HepG2 (cell line): Measurements from ENCODE around the gene CDK2AP2. TPM values are rescaled to one million over a fixed set of nuclear protein-coding genes. Genes with fewer than 3 reads are reported as not detected.

Source experiments
- CREBL2 ChIP-seq: sonication (generic); formaldehyde crosslinking; IDR thresholded peaks from 2 replicates; pipeline ENCODE4 v1.8.1; 2023; ENCODE audit warnings: missing genetic modification reagents, mild to moderate bottlenecking, borderline replicate concordance
- DR1 ChIP-seq: sonication (generic); formaldehyde crosslinking; IDR thresholded peaks from 2 replicates; pipeline ENCODE4 v1.8.0; 2021; ENCODE audit warnings: mild to moderate bottlenecking, missing genetic modification reagents, inconsistent platforms
- DRAP1 ChIP-seq: IDR thresholded peaks from 2 replicates; pipeline ENCODE4 v1.6.1; 2016; ENCODE audit warnings: missing genetic modification reagents, missing compliant biosample characterization
- ELF3 ChIP-seq: IDR thresholded peaks from 2 replicates; pipeline ENCODE4 v1.6.1; 2016; ENCODE audit warnings: missing genetic modification reagents, missing compliant biosample characterization
- MYNN ChIP-seq: sonication (generic); formaldehyde crosslinking; IDR thresholded peaks from 2 replicates; pipeline ENCODE4 v1.4.0; 2020; ENCODE audit warnings: mild to moderate bottlenecking, low read depth, missing genetic modification reagents
- NFKBIZ ChIP-seq: IDR thresholded peaks from 2 replicates; pipeline ENCODE4 v1.6.1; 2018; ENCODE audit warnings: missing genetic modification reagents, missing compliant biosample characterization
- RNF2 ChIP-seq: fragments of 450-650 bp; conservative IDR thresholded peaks from 2 replicates; pipeline ENCODE4 v1.6.1; 2016; ENCODE audit warnings: low read depth
- THAP11 ChIP-seq: IDR thresholded peaks from 2 replicates; pipeline ENCODE4 v1.6.1; 2016; ENCODE audit warnings: missing biosample characterization, missing genetic modification reagents
- ZBTB10 ChIP-seq: sonication (generic); formaldehyde crosslinking; IDR thresholded peaks from 2 replicates; pipeline ENCODE4 v1.4.0; 2020; ENCODE audit warnings: missing genetic modification reagents, borderline replicate concordance
- ZNF207 ChIP-seq: fragments of 450-650 bp; IDR thresholded peaks from 2 replicates; pipeline ENCODE4 v1.6.1; 2016; ENCODE audit warnings: antibody characterized with exemption, borderline replicate concordance
- ZNF281 ChIP-seq: sonication (generic); formaldehyde crosslinking; IDR thresholded peaks from 2 replicates; pipeline ENCODE4 v1.4.0; 2020; ENCODE audit warnings: missing genetic modification reagents, borderline replicate concordance
- ZNF3 ChIP-seq: IDR thresholded peaks from 2 replicates; pipeline ENCODE4 v1.7.0; 2017; ENCODE audit warnings: inconsistent platforms
- ZNF597 ChIP-seq: sonication (generic); formaldehyde crosslinking; IDR thresholded peaks from 2 replicates; pipeline ENCODE4 v1.5.0; 2020; ENCODE audit warnings: missing genetic modification reagents
- ZNF766 ChIP-seq: sonication (generic); formaldehyde crosslinking; IDR thresholded peaks from 2 replicates; pipeline ENCODE4 v1.5.0; 2020; ENCODE audit warnings: missing genetic modification reagents, borderline replicate concordance
- ZNF776 ChIP-seq: sonication (generic); formaldehyde crosslinking; IDR thresholded peaks from 2 replicates; pipeline ENCODE4 v1.4.0; 2020; ENCODE audit warnings: mild to moderate bottlenecking, missing genetic modification reagents
- ZNF83 ChIP-seq: sonication (generic); formaldehyde crosslinking; IDR thresholded peaks from 2 replicates; pipeline ENCODE4 v1.4.0; 2020; ENCODE audit warnings: missing genetic modification reagents, mild to moderate bottlenecking, borderline replicate concordance
- ZSCAN21 ChIP-seq: sonication (generic); formaldehyde crosslinking; IDR thresholded peaks from 2 replicates; pipeline ENCODE4 v1.8.0; 2022; ENCODE audit warnings: mild to moderate bottlenecking, missing genetic modification reagents, moderate library complexity, borderline replicate concordance
- ZUFSP ChIP-seq: sonication (generic); formaldehyde crosslinking; IDR thresholded peaks from 2 replicates; pipeline ENCODE4 v1.9.0; 2021; ENCODE audit warnings: missing genetic modification reagents, mild to moderate bottlenecking, borderline replicate concordance
- polyA plus RNA-seq, 8 experiments: library from polyadenylated mRNA; depleted of rRNA in 3 of 8; stranded (reverse) in 7 of 8; unstranded in 1 of 8; fragments of >200 nt; fragmentation: Illumina TruSeq in 4 of 8; extraction: Trizol in 4 of 8; gene quantifications; 2 replicates each; pipeline versions ENCODE4 v1.2.1 to v1.2.3, GENCODE V29; 2011 to 2016; ENCODE audit warnings: low read depth in 4 of 8, missing spikeins in 1 of 8, mixed read lengths in 1 of 8; ENCODE audit not compliant: insufficient read depth in 1 of 8
- total RNA-seq, 5 experiments: library from RNA; depleted of rRNA; stranded (reverse); fragments of >200 nt; fragmentation: Illumina TruSeq; extraction: Trizol; gene quantifications; 2 replicates each; pipeline ENCODE4 v1.2.3, GENCODE V29; 2016; ENCODE audit warnings: low read depth in 1 of 5
- TF ChIP-seq, protein P1 (sequence below): sonication (generic); formaldehyde crosslinking; IDR thresholded peaks from 2 replicates; pipeline ENCODE4 v1.8.1; 2022; ENCODE audit warnings: mild to moderate bottlenecking, missing genetic modification reagents

CDK2AP2 gene
- total and polyA plus RNA-seq, 2 of the 13 experiments (the other 11 are each of a cell fraction or from before 2014, with no cell fraction given): 15.0 to 23.2 TPM

- TF ChIP-seq ZSCAN21 (CRISPR knock-in tag): no peak
- TF ChIP-seq ZBTB10 (CRISPR knock-in tag): no peak
- no peak for TF ChIP-seq CREBL2 (CRISPR knock-in tag)
- TF ChIP-seq, protein P1, sequence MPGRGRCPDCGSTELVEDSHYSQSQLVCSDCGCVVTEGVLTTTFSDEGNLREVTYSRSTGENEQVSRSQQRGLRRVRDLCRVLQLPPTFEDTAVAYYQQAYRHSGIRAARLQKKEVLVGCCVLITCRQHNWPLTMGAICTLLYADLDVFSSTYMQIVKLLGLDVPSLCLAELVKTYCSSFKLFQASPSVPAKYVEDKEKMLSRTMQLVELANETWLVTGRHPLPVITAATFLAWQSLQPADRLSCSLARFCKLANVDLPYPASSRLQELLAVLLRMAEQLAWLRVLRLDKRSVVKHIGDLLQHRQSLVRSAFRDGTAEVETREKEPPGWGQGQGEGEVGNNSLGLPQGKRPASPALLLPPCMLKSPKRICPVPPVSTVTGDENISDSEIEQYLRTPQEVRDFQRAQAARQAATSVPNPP: no peak
- TF ChIP-seq THAP11 (CRISPR knock-in tag): peak; percentile 68; the same call in 1 of the 2 replicates
- TF ChIP-seq ZNF597 (CRISPR knock-in tag): no peak
- no peak for TF ChIP-seq ZUFSP (CRISPR knock-in tag)
- TF ChIP-seq ELF3 (CRISPR knock-in tag): no peak; the same call in 1 of the 2 replicates
- no peak for TF ChIP-seq ZNF207
- TF ChIP-seq ZNF766 (CRISPR knock-in tag): 0 out of 2 replicates have a peak, but pooled peaks have one; percentile 1
- TF ChIP-seq MYNN (CRISPR knock-in tag): no peak
- TF ChIP-seq RNF2: no peak
- no peak for TF ChIP-seq NFKBIZ (CRISPR knock-in tag)
- TF ChIP-seq ZNF3: peak; percentile 46; the same call in 1 of the 2 replicates
- peak; percentile 94 for TF ChIP-seq ZNF281 (CRISPR knock-in tag)
- TF ChIP-seq ZNF83 (CRISPR knock-in tag): no peak
- no peak for TF ChIP-seq DRAP1 (CRISPR knock-in tag)
- TF ChIP-seq ZNF776 (CRISPR knock-in tag): 0 out of 2 replicates have a peak, but pooled peaks have one; percentile 8
- TF ChIP-seq DR1 (CRISPR knock-in tag): no peak
Observed at GRCh38 chr11:67463680-67464410, 44.1 kb downstream of the CDK2AP2 start (continued).
